ENCODE results near the gene NBPF26.
"Not testable (repeated sequence)": the region's sequence is repeated elsewhere in the genome, so short reads cannot be mapped to it uniquely, and the experiment has no call there.

The NBPF26 gene

DNA sequence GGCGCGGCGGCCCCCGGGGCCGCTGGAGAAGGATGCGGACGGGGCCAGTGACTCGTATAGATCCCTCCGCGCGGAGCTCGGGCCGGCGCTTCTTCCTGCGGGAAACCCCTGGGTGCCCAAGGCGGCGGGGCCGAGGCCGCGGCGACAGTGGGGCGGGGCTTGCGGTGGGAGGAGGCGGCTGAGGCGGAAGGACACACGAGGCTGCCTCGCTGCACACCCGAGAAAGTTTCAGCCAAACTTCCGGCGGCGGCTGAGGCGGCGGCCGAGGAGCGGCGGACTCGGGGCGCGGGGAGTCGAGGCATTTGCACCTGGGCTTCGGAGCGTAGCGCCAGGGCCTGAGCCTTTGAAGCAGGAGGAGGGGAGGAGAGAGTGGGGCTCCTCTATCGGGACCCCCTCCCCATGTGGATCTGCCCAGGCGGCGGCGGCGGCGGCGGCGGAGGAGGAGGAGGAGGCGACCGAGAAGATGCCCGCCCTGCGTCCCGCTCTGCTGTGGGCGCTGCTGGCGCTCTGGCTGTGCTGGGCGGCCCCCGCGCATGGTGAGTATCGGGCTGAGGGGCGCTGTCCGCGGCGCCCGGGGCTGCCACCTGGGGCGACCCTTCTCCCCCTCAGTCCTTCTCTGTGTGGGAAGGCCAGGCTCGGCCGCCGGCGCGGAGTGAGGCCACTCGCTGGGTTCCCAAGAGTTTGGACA is at the start of gene NBPF26:
Gene NBPF26 (plus strand): TSS at position 231 of the 688 bp plus-strand sequence.
- DNase-seq (ENCODE audit: low spot score): peak; percentile 6

DNA sequence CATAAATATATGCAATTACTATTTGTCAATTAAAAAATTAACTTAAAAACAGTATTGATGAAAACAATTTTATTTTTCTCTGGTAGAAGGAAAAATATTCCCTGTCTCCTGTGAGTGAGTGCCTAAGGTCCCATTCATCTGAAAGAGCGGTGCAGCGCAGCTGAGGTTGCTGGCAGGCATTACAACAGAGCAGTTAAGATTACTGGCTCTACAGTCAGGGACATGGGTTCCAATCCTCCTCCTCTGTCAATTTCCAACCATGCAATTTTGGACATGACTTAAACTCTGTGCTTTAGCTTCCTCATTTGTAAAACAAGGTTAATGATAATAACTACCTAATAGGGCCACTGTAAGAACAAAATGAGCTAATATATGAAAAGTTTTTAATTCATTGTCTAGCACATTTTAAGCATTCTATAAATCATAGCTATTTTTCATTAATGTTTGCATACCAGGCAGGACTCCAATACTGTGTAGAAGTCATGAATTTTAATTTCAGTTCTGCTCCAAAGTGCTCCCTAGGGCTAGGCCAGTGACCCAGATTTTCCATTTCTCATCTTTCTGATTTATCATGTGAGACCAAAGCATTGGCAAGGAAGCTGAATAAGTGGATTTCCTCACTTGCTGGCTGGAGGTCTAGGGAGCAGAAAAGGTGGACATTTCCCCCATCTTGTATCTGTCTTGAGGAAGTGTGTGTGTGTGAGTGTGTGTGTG is 43.5 kb upstream of the NBPF26 start:
- DNase-seq (ENCODE audit: low spot score): not testable (repeated sequence)

DNA sequence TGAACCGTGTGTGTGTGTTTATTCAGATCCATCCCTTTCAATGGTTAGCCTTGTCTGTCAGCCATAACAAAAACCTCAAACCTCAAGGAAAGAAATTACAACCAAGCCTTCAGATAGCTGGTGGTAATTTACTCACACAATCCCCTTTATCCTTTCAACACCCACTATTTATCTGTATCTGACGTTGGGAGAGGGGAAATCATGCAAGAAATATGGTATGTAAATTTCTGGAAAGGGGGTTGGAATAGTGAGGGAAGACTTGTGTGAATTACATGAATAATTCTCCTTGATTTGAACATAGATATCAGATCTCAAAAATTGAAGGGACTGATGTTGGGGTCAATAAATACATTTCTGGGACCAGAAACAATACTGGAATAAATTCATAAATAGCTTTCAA is 42.8 kb upstream of the NBPF26 start:
- DNase-seq (ENCODE audit: low spot score): not testable (repeated sequence)

DNA sequence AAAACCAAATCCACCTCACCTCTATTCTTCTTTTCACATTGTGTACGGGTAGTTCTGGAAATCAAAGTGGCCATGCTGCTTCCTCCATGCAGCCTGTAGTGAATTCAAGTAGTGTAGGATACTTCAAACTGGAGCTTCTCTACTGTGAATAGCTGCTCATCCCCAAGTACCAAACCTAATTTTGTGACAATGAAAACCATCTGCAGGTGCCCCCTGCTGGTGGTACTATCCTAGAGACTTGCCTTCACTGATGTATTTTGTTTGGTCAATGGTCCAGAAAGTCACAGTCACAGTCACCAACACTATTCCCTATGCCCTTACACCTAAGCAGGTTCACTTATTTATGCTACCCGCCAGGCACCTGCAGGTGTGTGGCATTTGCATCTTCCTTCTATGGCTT is 39.3 kb upstream of the NBPF26 start:
- not testable (repeated sequence) for DNase-seq (ENCODE audit: low spot score)

DNA sequence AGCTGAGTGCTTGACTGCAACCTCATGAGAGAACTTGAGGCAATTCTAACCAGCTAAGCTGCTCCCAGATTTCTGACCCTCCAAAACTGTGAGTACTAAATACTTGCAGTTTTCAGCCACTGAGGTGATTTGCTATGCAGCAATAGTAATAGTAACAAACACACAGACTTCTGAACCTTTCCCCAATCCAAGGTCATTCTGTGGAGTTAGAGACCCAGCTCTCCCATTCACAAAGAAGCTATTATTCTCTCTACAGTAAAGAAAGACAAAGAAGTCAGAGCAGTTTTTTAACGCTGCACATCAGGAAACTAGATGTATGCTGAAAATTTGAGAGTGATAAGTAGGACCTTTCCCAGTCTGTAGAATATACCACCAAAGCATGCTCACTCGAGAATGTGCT is 38.1 kb upstream of the NBPF26 start:
- DNase-seq (ENCODE audit: low spot score): not testable (repeated sequence)

DNA sequence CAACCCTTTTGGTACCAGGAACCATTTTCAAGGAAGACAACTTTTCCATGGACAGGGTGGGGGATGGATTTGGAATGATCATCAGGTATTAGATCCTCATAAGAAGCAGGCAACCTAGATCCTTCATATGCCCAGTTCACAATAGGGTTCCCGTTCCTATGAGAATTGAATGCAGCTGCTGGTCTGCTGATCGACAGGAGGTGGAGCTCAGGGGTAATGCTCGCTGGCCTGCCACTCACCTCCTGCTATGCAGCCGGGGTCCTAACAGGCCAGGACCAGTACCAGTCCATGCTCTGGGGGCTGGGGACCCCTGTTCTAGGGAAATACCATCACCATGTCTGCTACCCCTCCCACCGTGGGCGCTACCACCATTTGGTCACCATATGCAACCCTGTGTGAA is 36.5 kb upstream of the NBPF26 start:
- DNase-seq (ENCODE audit: low spot score): not testable (repeated sequence)

DNA sequence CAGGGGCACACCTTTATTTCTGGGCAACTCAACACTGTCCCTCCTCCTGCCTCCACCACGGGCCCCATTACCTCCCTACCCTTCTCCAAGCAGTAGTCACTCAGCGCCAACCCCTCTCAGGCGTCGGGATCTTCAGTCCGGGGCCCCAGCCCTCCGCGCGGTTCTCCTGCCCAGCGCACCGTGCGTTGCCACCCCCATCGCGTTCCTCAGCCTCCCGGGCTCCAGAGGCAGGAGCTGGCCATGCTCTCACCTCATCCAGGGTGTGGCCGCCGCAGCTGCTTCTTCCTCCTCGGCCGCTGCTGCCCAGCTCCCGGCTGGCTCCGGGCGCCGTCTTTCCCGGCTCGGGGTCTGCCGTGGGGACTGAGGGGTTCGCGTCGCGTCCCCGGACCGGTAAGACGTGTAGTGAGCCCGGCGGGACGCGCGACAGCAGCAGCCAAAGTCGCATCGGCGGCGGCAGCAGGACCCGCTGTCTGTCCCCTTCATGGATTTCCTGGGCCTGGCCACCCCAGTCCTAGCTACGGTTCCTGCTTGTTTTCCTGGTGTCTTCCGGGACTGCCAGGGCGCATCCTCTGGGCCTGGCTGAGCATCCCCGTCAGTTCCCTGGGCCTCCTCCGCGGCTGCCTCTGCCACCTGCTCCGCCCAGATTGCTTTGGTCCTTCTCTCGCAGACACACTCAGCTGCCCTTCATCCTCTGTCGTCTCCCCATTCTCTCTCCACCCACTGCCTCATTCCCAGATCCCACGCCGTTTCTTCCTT is 22.8 kb upstream of the NBPF26 start:
- not testable (repeated sequence) for DNase-seq (ENCODE audit: low spot score)

DNA sequence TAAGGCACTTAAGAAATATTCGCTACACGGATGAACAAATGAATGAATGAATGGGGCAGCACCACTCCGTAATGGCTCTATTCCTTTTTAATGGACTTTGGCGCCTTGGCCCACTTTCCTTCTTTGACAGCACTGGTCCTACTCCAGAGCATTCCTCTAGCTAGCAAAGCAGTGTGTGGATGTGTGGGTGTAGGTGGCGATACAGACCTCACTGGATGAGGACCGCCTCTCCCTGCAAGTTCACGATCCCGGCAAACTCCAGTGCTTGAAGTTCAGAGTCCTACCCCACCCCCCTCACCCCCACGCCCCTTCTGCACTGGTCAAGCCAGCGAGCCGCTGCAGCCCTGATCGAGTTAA is 409 bp upstream of the NBPF26 start:
- DNase-seq (ENCODE audit: low spot score): not testable (repeated sequence)

DNA sequence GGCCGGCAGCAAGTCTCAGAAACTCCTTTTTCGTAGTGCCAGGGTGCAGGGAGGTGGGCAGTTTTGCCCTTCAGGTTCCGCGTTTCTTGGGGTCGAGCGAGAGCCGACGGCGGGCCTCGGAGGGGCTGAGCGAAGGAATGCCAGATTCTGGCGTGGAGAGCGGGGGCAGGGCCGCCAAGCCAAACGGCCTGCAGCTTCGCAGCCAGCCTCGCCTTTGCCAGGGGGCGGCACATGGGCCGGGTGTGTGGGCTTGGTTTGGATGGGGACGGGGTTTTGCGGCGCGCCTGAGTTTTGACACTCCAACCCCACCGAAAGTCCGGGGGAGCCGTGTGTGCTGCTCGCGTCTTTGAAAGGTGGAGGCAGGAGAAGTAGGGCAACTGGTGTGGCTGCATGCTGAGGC is 762 bp downstream of the NBPF26 start:
- not testable (repeated sequence) for DNase-seq (ENCODE audit: low spot score)

DNA sequence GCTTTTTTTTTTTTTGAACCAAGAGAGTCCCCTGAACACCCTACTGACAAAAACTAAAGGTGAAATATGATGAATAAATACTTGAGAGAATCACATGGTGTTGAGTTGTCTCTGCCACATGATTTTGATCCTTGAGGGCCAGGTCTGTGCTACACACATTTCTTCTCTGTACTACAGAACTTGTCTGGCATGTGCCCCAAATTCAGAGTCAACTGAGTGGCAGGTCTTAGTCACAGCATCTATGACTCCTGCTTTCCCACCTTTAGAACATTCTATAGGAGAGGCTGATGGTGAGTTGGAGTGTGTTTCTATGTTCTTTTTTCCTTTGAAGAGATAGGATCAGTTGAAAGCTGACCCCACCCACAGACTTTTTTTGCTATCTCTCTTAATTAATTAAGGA is 5.1 kb downstream of the NBPF26 start:
- not testable (repeated sequence) for DNase-seq (ENCODE audit: low spot score)

DNA sequence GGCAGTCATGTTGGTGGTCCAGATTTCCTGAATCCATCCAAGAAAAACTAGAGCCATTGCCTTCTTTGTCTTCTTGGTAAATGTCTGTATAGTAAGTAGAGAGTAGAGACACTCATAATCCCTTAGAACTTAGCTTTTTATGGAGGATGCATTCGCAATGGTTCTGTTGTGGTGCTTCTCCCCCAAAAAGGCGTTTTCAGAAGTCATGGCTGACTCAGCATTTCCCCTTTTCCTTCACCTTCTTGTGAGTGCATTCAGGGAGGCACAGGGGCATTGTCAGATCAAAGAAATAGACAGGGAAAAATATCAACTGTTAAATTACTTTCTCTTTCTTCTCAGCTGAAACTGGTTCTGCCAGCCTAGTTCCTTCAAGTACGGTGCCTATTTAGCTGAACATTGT is 45.3 kb downstream of the NBPF26 start:
- DNase-seq (ENCODE audit: low spot score): not testable (repeated sequence)

DNA sequence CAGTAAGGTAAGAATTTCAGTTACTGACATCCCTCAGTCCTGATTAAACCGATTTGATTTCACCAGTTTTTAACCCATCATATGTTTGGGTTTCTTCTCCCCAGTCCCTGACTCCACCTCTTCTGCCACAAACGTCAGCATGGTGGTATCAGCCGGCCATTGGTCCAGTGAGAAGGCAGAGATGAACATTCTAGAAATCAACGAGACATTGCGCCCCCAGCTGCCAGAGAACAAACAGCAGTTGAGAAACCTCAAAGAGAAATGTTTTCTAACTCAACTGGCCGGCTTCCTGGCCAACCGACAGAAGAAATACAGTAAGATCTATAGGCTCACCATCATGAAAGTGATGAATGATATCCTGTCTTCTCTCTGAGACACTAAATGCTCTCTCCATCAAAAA is 81.7 kb downstream of the NBPF26 start:
- not testable (repeated sequence) for DNase-seq (ENCODE audit: low spot score)

DNA sequence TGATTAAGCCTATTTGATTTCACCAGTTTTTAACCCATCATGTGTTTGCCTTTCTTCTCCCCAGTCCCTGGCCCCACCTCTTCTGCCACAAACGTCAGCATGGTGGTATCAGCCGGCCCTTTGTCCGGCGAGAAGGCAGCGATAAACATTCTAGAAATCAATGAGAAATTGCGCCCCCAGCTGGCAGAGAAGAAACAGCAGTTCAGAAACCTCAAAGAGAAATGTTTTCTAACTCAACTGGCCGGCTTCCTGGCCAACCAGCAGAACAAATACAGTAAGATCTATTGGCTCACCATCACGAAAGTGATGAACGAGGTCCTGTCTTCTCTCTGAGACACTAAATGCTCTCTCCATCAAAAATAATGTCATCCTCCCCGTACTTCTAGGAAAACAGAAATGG is 88.1 kb downstream of the NBPF26 start:
- not testable (repeated sequence) for DNase-seq (ENCODE audit: low spot score)

DNA sequence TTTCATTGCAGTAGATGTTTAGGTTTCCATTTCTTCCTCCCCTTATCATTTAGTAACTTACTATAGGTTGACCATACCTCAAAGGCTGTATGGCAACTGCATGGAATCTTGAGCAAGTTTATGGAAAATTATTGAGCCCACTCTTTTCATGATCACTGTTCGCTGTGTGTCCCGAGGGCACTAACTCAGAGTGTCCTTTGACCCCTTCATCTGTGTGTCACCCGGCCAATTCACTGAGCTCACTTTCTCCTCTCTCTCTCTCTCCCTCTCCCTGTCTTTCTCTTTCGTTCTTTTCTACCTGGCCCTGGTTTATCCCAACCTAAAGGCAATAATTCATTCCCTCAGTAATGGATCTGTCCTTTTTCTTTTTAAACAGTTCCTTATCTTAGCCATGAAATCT is 101.3 kb downstream of the NBPF26 start:
- not testable (repeated sequence) for DNase-seq (ENCODE audit: low spot score)

DNA sequence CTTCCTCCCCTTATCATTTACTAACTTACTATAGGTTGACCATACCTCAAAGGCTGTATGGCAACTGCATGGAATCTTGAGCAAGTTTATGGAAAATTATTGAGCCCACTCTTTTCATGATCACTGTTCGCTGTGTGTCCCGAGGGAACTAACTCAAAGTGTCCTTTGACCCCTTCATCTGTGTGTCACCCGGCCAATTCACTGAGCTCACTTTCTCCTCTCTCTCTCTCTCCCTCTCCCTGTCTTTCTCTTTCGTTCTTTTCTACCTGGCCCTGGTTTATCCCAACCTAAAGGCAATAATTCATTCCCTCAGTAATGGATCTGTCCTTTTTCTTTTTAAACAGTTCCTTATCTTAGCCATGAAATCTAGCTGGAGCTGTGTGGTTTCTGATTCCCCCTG is 102.9 kb downstream of the NBPF26 start:
- DNase-seq (ENCODE audit: low spot score): not testable (repeated sequence)

DNA sequence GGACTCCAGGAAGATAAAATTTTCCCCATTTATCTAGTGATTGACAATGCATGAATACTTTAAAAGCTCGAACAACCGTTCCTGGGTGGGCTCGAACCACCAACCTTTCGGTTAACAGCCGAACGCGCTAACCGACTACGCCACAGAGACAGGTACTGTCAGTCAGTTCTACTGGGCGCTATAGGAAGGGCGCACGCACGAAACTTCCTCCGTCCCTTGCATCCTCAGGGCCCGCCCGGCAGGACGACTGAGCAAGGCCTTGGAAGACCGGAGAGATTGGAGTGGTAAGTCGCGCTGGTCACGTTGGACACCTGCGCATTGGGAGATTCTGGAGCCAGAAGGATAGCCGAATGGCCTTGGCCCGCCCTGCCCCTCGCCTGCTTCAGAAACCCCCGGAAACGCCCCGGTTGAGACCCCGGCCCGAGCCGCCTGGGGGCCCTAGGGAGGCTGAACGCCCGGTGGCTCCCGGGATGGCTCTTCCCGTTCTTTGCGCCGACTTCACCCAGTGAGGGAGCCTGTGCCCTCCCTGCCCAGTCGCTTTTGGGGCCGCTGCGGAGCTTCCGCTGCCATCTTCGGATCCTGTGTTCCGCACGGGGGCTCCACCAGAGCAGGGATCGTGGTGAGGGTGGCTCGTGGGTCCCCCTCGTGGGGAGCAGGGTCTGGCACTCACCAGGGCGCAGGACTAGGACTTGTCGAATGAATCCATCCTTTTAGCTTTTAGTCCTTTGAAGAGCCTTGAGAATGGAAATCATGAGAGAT is 120.6 kb downstream of the NBPF26 start:
- DNase-seq (ENCODE audit: low spot score): peak; percentile 58

DNA sequence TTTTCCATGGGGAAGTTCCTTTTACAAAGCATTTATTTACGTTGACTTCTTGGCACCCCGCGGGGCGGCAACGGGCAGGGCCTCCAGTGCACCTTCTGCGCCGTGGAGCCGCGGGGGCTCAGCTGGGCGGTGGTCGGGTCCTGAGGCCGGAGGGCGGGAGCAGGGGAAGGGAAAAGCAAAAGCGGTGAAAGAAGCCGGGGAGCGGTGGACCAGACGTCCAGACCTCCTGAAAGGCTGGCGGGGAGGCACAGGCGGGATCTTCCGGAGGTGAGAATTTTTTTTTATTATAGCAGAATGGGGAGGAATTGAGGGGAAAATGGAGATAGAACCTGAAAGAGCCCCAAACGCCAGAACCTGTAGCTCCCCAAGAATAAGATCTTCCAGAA is 121.2 kb downstream of the NBPF26 start:
- DNase-seq (ENCODE audit: low spot score): not testable (repeated sequence)

DNA sequence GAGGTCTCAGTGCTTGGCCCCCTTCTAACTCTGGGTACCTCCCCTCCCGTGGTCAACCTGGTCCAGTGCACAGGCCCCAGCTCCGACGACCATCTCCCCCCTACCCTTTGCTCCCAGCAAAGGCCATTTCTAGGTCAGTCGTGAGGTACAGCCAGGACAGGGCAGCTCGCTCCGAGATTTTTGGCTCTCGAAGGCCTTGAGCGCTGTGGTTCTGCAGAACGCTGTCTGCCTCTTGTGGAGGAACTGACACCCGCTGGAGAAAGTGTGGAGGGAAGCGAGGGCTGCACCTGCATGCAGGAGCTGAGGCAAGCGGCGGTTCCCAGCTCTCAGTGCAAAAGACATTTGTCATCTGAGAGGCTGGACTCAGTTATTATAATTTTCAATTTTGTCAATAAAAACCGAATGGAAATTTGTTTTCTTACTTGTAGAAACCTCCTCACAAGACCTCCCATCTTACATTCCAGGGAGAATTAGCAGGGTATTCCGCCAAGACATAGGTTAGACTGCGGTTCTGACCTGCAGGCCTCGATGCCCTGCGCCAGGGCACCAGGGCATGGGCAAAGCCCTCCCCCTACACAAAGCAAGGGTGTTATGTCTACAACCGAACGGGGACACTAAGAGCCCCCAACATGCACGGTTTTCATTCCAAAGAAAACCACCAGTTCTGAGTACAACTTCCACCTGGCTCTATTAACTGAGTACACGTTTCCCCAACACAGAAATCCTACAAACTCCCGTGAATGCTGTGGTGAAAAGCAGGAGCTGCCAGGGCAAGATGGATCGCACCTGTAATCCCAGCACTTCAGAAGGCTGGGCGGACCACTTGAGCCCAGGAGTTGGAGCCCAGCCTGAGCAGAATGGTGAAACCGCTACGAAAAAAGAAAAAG is 125.9 kb downstream of the NBPF26 start:
- DNase-seq (ENCODE audit: low spot score): not testable (repeated sequence)

DNA sequence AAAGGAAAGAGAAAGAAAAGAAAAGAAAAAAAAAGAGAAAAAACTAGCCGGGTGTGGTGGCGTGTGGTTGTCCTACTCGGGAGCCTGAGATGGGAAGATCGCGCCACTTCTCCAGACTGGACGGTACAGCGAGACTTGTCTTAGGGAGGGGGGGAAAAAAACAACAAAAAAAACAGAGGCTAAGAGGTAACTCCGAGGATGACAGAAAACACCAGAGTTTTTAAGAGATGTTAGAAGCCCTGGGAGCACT is 126.5 kb downstream of the NBPF26 start:
- peak; percentile 3 for DNase-seq (ENCODE audit: low spot score)

DNA sequence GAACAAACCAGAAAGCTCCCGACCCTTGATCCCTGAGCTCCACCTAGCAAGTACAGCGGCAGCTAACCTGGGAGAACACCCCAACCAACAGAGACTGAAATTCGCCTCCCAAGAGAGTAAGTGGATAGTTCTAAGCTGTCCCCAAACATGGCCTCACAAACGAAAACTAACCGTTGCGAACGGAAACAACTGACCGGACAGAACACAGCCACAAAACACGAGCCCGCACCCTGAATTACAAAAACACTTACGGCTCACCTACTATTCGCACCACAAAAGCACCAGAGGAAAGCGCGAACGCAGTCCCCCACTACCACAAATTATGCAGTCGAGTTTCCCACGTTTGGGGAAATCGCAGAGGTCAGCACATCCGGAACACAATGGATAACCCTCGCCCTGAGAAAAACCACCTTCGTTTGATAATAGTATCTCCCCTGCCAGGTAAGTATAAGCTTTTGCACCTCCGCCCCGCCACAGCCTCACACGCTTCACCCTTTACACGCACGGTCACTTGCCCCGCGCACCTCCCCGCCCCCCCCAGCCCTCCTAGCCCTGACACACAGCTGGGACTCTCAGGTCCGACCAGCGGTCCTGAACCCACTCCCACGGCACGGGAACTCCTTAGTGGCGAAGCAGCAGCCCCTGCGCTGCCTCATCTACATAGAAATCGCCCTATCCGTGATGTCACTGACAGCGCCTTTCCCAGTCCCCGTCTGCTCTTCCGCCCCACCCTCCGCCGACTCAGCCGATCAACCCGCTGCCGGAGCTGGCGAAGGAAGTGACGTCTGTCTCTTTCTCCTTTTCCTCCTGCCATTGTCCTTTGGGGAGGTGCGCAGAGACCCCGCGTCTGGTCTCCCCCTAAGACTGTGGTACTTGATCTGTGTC is 127.0 kb downstream of the NBPF26 start:
- peak; percentile 82 for DNase-seq (ENCODE audit: low spot score)

Measured in putamen (tissue), 1 donor.